ENCODE data around the gene QPCT. TPM values are rescaled to one million over a fixed set of nuclear protein-coding genes. Genes with fewer than 3 reads are reported as not detected.
A peak's percentile ranks its signal among the peaks of the same experiment; 100 is the strongest.
"Not testable (repeated sequence)": the region's sequence is repeated elsewhere in the genome, so short reads cannot be mapped to it uniquely, and the experiment has no call there.

Gene QPCT
- total RNA-seq = 1.9 and 2.1 TPM in 2 replicates

DNA sequence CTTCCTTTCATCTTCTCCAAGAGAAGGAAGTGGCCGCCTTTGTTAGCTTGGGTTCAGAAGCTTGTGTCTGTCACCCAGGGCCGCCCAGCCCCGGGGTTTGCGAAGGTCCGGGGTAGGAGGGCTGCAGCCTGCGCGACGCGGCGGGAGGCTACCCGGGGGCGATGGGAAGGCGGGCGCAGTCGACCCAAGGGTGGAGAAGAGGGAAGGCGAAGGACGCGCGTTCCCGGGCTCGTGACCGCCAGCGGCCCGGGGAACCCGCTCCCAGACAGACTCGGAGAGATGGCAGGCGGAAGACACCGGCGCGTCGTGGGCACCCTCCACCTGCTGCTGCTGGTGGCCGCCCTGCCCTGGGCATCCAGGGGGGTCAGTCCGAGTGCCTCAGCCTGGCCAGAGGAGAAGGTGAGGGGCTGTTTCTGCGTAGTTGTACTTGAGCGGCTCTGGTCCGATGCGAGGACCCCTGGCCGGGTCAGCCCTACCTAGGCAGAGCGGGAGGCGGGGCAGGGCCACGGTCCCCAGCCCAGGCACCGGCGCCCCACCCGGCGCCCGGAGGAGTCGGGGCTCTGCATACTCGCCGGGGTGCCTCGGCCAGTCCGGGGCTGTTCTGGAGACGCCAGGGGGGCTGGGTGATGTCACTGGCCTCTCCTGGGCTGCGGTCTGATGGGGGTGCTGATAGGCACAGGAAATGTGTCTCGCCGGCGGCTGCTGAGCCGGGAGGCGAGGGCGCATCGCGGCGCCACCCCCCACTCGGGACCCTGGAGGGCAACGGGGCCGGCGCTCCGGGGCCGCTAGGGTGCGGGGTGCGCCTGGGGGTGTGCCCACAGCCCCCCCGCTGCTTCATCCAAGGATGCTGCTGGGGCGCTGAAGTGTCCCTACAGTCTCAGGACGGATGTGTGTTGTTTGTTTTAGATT, at the start of gene QPCT:
Gene QPCT (plus strand): TSS at position 178 of the 909 bp plus-strand sequence. CDS start 102 bp downstream, at position 280.
- Mint-ChIP-seq H3K36me3 (ENCODE audit: low read depth) (no peaks in the 10 kb centered on the region), H3K4me3 (peak within 1 kb of the TSS; percentile 85), H3K4me1 (peaks cover 21% of the 10 kb centered on the region), H3K27ac (peak within 1 kb of the TSS; percentile 30), H3K9me3 (no peaks in the 10 kb centered on the region), H3K27me3 (no peaks in the 10 kb centered on the region)
- TF ChIP-seq, protein P1, sequence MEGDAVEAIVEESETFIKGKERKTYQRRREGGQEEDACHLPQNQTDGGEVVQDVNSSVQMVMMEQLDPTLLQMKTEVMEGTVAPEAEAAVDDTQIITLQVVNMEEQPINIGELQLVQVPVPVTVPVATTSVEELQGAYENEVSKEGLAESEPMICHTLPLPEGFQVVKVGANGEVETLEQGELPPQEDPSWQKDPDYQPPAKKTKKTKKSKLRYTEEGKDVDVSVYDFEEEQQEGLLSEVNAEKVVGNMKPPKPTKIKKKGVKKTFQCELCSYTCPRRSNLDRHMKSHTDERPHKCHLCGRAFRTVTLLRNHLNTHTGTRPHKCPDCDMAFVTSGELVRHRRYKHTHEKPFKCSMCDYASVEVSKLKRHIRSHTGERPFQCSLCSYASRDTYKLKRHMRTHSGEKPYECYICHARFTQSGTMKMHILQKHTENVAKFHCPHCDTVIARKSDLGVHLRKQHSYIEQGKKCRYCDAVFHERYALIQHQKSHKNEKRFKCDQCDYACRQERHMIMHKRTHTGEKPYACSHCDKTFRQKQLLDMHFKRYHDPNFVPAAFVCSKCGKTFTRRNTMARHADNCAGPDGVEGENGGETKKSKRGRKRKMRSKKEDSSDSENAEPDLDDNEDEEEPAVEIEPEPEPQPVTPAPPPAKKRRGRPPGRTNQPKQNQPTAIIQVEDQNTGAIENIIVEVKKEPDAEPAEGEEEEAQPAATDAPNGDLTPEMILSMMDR (IDR thresholded peaks at IDR 0.05) = no peak
- ATAC-seq (ENCODE audit: low read depth) (peak; percentile 75), DNase-seq (peak; percentile 53)
- ChIA-PET CTCF (interaction anchor here (0.5 to 0.6 kb wide), 2 partner anchors 14 to 52 kb away, joined by 3 to 4 read pairs; no protein-coding TSS in a partner anchor), POLR2A (interaction anchor here (1.0 kb wide), 1 partner anchor 21 kb away, joined by 3 read pairs; no protein-coding TSS in a partner anchor)
- intact Hi-C loops (cut with micrococcal nuclease) = loop anchor here (2.0 to 5.0 kb wide), 3 partner anchors 20 to 46 kb away; partner anchors contain the start of gene PRKD3

DNA sequence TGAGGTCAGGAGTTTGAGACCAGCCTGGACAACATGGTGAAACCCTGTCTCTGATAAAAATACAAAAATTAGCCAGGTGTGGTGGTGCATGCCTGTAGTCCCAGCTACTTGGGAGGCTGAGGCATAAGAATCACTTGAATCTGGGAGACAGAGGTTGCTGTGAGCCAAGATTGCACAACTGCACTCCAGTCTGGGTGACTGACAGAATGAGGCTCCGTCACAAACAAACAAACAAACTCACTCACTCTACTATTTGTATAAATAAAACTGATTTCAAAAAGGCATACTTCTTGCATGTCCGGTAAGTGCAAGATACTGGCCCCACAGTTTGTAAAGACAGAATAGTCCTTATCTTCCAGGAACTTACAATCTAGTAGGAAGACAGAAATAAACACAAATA, 49.6 kb upstream of the QPCT start:
- ATAC-seq (ENCODE audit: low read depth); DNase-seq; H3K4me3 Mint-ChIP-seq; H3K27me3 Mint-ChIP-seq; CTCF ChIA-PET; POLR2A ChIA-PET; H3K9me3 Mint-ChIP-seq: not testable (repeated sequence)
- Mint-ChIP-seq H3K4me1 (peaks cover 50% of the 10 kb centered on the region), H3K36me3 (ENCODE audit: low read depth) (peaks cover 34% of the 10 kb centered on the region), H3K27ac (peak overlapping the region; percentile 39)
- intact Hi-C loops (cut with micrococcal nuclease) = loop anchor here (1.0 to 2.0 kb wide), 3 partner anchors 9 to 30 kb away; partner anchors contain the start of gene PRKD3

DNA sequence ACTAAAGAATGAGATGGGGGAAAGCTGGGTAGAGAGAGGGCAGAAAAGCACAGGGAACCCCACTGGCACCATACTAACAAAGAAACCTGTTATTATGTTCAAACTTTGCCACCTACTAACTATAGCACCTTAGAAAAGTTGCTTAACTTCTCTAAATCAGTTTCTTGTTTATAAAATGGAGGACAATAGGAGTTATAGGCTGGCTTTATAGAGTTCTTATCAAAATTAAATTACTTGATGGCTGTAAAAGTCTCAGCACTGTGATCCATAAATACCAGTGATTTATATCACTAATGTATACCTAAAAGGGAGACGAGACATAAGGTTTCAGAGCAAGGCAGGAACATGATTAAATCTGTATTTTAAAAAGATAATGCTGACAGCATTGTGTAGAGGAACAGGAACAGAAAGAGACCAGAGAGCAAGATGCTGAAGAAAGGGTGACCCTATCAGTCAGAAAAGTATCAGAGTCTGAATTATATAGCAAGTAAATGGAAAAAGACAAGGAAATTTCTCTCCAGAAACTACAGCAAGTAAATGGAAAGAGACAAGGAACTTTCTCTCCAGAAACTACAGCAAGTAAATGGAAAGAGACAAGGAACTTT, 48.9 kb upstream of the QPCT start:
- Mint-ChIP-seq H3K9me3 (peaks cover 4% of the 10 kb centered on the region), H3K36me3 (ENCODE audit: low read depth) (peaks cover 31% of the 10 kb centered on the region), H3K27ac (peak overlapping the region; percentile 39), H3K27me3 (no peaks in the 10 kb centered on the region), H3K4me3 (no peak overlapping the region), H3K4me1 (peaks cover 48% of the 10 kb centered on the region)
- CTCF ChIA-PET = no interaction called here
- POLR2A ChIA-PET = no interaction called here
- TF ChIP-seq, protein P1 (IDR thresholded peaks at IDR 0.05) = no peak
- ATAC-seq (ENCODE audit: low read depth) (peak; percentile 34), DNase-seq (no peak)
- intact Hi-C loops (cut with micrococcal nuclease) = loop anchor here (1.0 to 2.0 kb wide), 3 partner anchors 9 to 29 kb away; partner anchors contain the start of gene PRKD3

DNA sequence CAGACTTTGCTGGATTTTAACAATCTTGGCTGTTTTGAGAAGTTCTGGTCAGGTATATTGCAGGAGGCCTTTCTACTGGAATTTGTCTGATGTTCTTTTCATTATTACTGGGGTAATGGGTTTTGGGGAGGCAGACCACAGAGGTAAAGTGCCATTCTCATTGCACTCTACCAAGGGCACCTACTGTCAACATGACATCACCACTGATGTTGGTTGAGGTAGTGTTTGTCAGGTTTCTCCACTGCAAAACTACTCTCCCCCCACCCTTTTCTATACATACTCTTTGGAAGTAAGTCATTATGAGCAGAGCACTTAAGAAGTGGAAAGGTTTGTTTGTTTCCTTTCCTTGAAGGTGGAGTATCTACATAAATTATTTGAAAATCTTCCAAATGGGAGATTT, 46.8 kb upstream of the QPCT start:
- Mint-ChIP-seq H3K36me3 (ENCODE audit: low read depth) (peaks cover 15% of the 10 kb centered on the region), H3K27me3 (no peaks in the 10 kb centered on the region), H3K9me3 (peaks cover 4% of the 10 kb centered on the region), H3K4me1 (peaks cover 44% of the 10 kb centered on the region), H3K4me3 (no peak overlapping the region), H3K27ac (no peak overlapping the region)
- ATAC-seq (ENCODE audit: low read depth) (no peak), DNase-seq (no peak)
- intact Hi-C loops (cut with micrococcal nuclease) = no loop called here
- TF ChIP-seq, protein P1 (IDR thresholded peaks at IDR 0.05) = no peak
- ChIA-PET POLR2A (no interaction called here), CTCF (no interaction called here)

DNA sequence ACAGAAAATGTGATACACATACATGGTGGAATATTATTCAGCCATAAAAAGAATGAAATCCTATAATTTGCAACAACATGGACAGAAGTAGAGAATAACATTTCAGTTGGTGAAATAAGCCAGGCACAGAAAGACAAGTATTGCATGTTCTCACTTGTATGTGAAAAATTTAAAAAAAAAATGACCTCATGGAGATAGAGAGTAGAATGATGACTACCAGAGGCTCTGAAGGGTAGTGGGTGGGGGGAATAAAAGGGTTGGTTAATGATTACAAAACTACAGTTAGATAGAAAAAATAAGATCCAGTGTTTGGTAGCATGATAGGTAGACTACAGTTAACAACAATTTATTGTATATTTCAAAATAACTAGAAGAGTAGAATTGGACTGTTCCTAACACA, 44.3 kb upstream of the QPCT start:
- DNase-seq (no peak), ATAC-seq (ENCODE audit: low read depth) (no peak)
- Mint-ChIP-seq H3K27me3 (no peaks in the 10 kb centered on the region), H3K27ac (no peak overlapping the region), H3K4me1 (peaks cover 47% of the 10 kb centered on the region), H3K36me3 (ENCODE audit: low read depth) (peaks cover 23% of the 10 kb centered on the region), H3K4me3 (no peak overlapping the region), H3K9me3 (peaks cover 4% of the 10 kb centered on the region)
- ChIA-PET CTCF (no interaction called here), POLR2A (no interaction called here)
- intact Hi-C loops (cut with micrococcal nuclease) = no loop called here
- TF ChIP-seq, protein P1 (IDR thresholded peaks at IDR 0.05) = no peak
